RWPE2 (cell line): ENCODE results near the gene TCF25.
A peak's percentile ranks its signal among the peaks of the same experiment; 100 is the strongest.

Experiments
- ATAC-seq: fragments of 200-7000 bp; cut with Tn5 transposase; 3 replicates; pipeline ENCODE4 v1.9.1; 2021; ENCODE audit warnings: low read depth
- DNase-seq: peaks from one replicate; pipeline ENCODE4 v3.0.0-alpha.2; 2020; ENCODE audit warnings: low spot score
- H3K27ac ChIP-seq: fragments of 450-650 bp; 2 replicates; pipeline ENCODE4 v1.5.1; 2017; ENCODE audit warnings: mild to moderate bottlenecking; ENCODE audit not compliant: poor library complexity, severe bottlenecking
- H3K27me3 ChIP-seq: fragments of 250-450 bp; sonication (Bioruptor Pico); 2 replicates; pipeline ENCODE4 v1.5.1; 2021; ENCODE audit warnings: mild to moderate bottlenecking, moderate library complexity; ENCODE audit not compliant: insufficient read depth, poor library complexity, severe bottlenecking
- H3K36me3 ChIP-seq: fragments of 250-450 bp; sonication (Bioruptor Pico); 2 replicates; pipeline ENCODE4 v1.5.1; 2020; ENCODE audit warnings: low read depth, mild to moderate bottlenecking, moderate library complexity
- H3K4me1 ChIP-seq: fragments of 250-450 bp; sonication (Bioruptor Pico); 2 replicates; pipeline ENCODE4 v1.5.1; 2021; ENCODE audit warnings: mild to moderate bottlenecking, moderate library complexity; ENCODE audit not compliant: insufficient read depth, poor library complexity, severe bottlenecking
- H3K4me3 ChIP-seq: fragments of 250-450 bp; sonication (Bioruptor Pico); 2 replicates; pipeline ENCODE4 v1.5.1; 2021; ENCODE audit warnings: mild to moderate bottlenecking, moderate library complexity; ENCODE audit not compliant: severe bottlenecking
- H3K9me3 ChIP-seq: fragments of 250-450 bp; sonication (Bioruptor Pico); 2 replicates; pipeline ENCODE4 v1.5.1; 2021; ENCODE audit warnings: mild to moderate bottlenecking, moderate library complexity; ENCODE audit not compliant: severe bottlenecking
- TF ChIP-seq, protein P1 (sequence below): fragments of 450-650 bp; IDR thresholded peaks from one replicate; pipeline ENCODE4 v1.5.1; 2017; ENCODE audit warnings: mild to moderate bottlenecking, moderate library complexity; ENCODE audit not compliant: poor library complexity, severe bottlenecking

The TCF25 gene

DNA sequence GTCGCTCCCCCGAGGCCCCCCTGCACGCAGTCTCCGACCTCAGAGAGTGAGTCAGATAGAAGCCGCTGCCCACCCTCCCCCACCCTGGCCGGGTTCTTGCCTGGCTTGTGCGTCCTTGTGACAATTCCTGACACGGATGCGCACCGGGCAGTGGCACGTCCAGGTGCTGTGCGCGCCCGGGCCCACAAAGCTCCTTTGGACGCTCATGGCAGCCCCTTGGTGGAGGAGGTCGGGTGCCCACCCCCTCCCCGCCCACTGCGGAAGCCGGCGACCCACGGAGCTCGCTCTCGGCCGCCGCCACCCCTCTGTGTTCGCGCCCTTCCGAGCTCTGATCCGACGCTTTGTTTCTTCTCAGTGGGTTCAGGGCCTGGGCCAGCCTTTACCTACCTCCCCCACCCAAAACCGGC is 49.1 kb downstream of the TCF25 start:
- TF ChIP-seq, protein P1, sequence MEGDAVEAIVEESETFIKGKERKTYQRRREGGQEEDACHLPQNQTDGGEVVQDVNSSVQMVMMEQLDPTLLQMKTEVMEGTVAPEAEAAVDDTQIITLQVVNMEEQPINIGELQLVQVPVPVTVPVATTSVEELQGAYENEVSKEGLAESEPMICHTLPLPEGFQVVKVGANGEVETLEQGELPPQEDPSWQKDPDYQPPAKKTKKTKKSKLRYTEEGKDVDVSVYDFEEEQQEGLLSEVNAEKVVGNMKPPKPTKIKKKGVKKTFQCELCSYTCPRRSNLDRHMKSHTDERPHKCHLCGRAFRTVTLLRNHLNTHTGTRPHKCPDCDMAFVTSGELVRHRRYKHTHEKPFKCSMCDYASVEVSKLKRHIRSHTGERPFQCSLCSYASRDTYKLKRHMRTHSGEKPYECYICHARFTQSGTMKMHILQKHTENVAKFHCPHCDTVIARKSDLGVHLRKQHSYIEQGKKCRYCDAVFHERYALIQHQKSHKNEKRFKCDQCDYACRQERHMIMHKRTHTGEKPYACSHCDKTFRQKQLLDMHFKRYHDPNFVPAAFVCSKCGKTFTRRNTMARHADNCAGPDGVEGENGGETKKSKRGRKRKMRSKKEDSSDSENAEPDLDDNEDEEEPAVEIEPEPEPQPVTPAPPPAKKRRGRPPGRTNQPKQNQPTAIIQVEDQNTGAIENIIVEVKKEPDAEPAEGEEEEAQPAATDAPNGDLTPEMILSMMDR: no peak
- peak overlapping the region; percentile 58 for H3K4me3 ChIP-seq
- ATAC-seq (peak; percentile 23), DNase-seq (peak; percentile 95)
- no peaks in the 10 kb centered on the region for H3K27me3 ChIP-seq
- no peaks in the 10 kb centered on the region for H3K36me3 ChIP-seq
- peaks cover 17% of the 10 kb centered on the region for H3K4me1 ChIP-seq
- peak overlapping the region; percentile 99 for H3K27ac ChIP-seq
- no peaks in the 10 kb centered on the region for H3K9me3 ChIP-seq

DNA sequence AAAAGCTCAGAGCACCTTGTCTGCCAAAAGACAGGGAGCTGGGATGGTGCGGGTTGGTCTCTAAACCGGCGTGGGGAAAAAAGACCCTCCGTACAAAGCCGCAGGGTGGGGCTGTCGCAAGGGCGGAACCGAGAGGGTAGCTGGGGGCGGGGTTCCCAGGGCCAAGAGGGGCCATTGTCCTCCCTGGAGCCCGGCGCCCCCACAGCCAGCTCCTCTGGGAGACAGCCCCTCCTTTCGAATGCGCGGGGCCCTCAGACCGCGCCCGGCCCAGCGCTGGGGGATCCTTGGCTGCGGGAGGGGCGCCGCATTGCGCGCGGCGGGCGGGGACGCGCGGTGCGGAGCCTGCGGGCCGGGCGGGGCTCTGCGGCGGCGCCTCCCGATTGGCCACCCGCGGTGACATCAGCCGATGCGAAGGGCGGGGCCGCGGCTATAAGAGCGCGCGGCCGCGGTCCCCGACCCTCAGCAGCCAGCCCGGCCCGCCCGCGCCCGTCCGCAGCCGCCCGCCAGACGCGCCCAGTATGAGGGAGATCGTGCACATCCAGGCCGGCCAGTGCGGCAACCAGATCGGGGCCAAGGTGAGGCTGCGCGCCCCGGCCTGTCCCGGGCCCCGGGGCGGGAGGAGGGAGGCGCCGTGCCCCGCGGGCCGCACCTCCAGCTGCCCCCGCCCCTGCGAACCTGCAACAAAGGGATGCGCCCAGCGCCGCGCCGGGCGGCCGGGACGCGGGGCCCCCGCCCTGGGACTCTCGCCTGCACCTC is 49.7 kb downstream of the TCF25 start, which contains the start of gene TUBB3:
Gene TUBB3, plus strand, starts transcription at position 459 of the 756 bp plus-strand sequence. Its CDS starts 60 bp downstream, at position 519.
- ATAC-seq (peak; percentile 15), DNase-seq (peak; percentile 78)
- TF ChIP-seq, protein P1: no peak
- H3K4me1 ChIP-seq: peaks cover 14% of the 10 kb centered on the region
- no peaks in the 10 kb centered on the region for H3K27me3 ChIP-seq
- peak within 1 kb of the TSS; percentile 58 for H3K4me3 ChIP-seq
- H3K9me3 ChIP-seq: no peaks in the 10 kb centered on the region
- no peaks in the 10 kb centered on the region for H3K36me3 ChIP-seq
- H3K27ac ChIP-seq: peak within 1 kb of the TSS; percentile 99

DNA sequence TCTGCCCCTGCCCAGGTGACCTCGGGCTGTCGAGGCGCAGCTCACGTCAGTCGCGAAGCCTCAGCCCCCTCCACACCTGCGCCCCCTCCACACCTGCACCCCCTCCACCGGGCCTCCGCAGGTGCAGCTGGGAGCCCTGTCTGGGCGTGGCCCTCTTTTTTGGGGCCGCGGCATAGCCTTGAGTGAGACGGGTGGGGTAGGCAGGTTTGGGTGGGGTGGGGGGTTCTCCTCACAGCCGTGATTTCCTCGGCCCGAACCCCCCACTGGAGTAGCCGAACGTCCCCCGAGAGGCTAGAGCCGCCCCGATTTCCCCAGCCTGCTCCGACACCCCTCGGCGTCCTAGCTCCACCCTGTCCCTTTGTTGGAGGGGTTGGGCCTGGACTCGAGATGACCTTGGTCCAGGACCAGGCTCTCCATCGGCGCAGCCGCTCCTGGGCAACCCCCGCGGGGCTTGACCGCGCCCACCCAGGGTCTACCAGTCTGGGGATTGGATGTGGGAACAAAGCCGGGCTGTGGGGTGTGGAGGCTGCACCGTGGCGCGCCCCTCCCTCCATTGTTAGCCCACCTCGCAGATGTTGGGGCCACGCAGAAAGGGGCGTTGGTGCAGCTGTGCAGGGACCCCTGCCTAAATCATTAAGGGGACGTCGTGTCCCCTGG is 50.4 kb downstream of the TCF25 start:
- peak; percentile 74 for DNase-seq
- TF ChIP-seq, protein P1: no peak
- H3K36me3 ChIP-seq: no peaks in the 10 kb centered on the region
- H3K4me3 ChIP-seq: peak overlapping the region; percentile 58
- no peak for ATAC-seq
- H3K9me3 ChIP-seq: no peaks in the 10 kb centered on the region
- no peaks in the 10 kb centered on the region for H3K27me3 ChIP-seq
- H3K27ac ChIP-seq: no peak overlapping the region
- H3K4me1 ChIP-seq: peaks cover 10% of the 10 kb centered on the region

DNA sequence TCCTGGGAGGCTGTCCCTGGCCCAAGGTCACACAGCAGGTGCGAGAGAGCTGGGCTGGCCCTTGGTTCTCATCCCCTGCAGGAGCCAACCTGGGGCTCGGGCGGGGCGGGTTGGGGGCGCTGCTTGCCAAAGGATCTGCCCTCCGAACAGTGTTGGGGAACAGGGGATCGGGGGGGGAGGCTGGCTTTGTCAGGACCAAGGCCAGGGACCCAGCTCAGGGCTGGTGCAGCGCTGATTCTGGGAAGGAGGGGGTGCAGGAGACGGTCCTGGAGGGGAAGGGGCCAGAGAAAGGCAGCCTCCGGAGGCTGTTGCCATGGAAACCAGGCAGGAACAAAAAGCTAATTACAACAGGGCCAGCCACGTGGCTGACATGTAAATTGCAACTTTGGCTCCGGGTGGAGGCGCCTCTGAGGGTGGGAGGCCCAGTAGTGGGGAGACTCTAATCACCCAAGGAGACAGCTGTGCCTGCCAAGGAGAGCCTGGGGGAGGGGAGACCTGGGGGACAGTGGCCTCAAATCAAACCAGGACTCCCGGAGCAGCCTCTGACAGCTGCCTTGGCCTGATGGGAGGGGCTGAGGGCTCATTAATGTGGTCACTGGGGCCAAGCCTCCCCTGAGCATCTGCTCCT is 51.0 kb downstream of the TCF25 start:
- ATAC-seq (no peak), DNase-seq (peak; percentile 58)
- Histone ChIP-seq H3K27me3 (no peaks in the 10 kb centered on the region), H3K4me3 (peak overlapping the region; percentile 58), H3K9me3 (no peaks in the 10 kb centered on the region), H3K36me3 (0 out of 2 replicates have a peak, but pooled peaks cover 2% of the 10 kb centered on the region), H3K4me1 (peaks cover 10% of the 10 kb centered on the region), H3K27ac (no peak overlapping the region)
- TF ChIP-seq, protein P1: no peak
